HG03442 (cell line): ENCODE results near the gene VASN.

Source experiments
- ATAC-seq: cut with Tn5 transposase; IDR thresholded peaks from one replicate; pipeline ENCODE4 v1.9.1; 2021; ENCODE audit warnings: mild to moderate bottlenecking, moderate library complexity; ENCODE audit not compliant: unreplicated experiment

Gene VASN

GRCh38 chr16:4401094-4401501 lies 29.4 kb downstream of the VASN start:
- ATAC-seq = no peak

GRCh38 chr16:4401510-4401909 lies 29.9 kb downstream of the VASN start:
- ATAC-seq = no peak

- no peak for ATAC-seq
These were observed 30.9 kb downstream of the VASN start for GRCh38 chr16:4402439-4403132.

- no peak for ATAC-seq
These were observed 31.7 kb downstream of the VASN start for GRCh38 chr16:4403133-4403949.

GRCh38 chr16:4404247-4404966 lies 32.8 kb downstream of the VASN start:
- ATAC-seq = no peak

- no peak for ATAC-seq
These were observed 33.5 kb downstream of the VASN start for GRCh38 chr16:4404967-4405696.

GRCh38 chr16:4407543-4408322 lies 36.1 kb downstream of the VASN start:
- ATAC-seq = no peak

- ATAC-seq = no peak
These were observed 36.7 kb downstream of the VASN start for GRCh38 chr16:4408323-4408690.

GRCh38 chr16:4409081-4409932 lies 37.7 kb downstream of the VASN start:
- ATAC-seq = no peak

- ATAC-seq = no peak
These were observed 38.9 kb downstream of the VASN start for GRCh38 chr16:4410335-4411075.

- ATAC-seq = no peak
These were observed 40.0 kb downstream of the VASN start for GRCh38 chr16:4411684-4412083.

GRCh38 chr16:4412159-4412558 lies 40.5 kb downstream of the VASN start:
- no peak for ATAC-seq

- ATAC-seq = no peak
These were observed 41.2 kb downstream of the VASN start for GRCh38 chr16:4412854-4413253.

- ATAC-seq = peak; percentile 57
These were observed 42.7 kb downstream of the VASN start for GRCh38 chr16:4414187-4414917.

GRCh38 chr16:4415538-4416199 lies 44.0 kb downstream of the VASN start:
- peak; percentile 5 for ATAC-seq

- ATAC-seq = peak; percentile 60
These were observed 44.8 kb downstream of the VASN start, which contains the start of gene CORO7 for GRCh38 chr16:4416200-4417032. CORO7 (minus strand) TSS chr16:4416596; CDS start chr16:4416518, 78 bp downstream.
